ENCODE measurements around the gene MYRIP. TPM values are rescaled to one million over a fixed set of nuclear protein-coding genes. Genes with fewer than 3 reads are reported as not detected.
"Not testable (repeated sequence)": the region's sequence is repeated elsewhere in the genome, so short reads cannot be mapped to it uniquely, and the experiment has no call there.

MYRIP gene
- total RNA-seq, 1 donor from 2014 or later = 0.54 TPM

- Mint-ChIP-seq H3K4me3 (no peak overlapping the region), H3K36me3 (ENCODE audit: low read depth) (no peaks in the 10 kb centered on the region), H3K27me3 (ENCODE audit: low read depth) (peaks cover 64% of the 10 kb centered on the region), H3K27ac (ENCODE audit: unreplicated experiment) (no peak overlapping the region), H3K4me1 (no peaks in the 10 kb centered on the region), H3K9me3 (peaks cover 2% of the 10 kb centered on the region)
- TF ChIP-seq CTCF (conservative IDR thresholded peaks at IDR 0.05) = no peak
- DNase-seq (ENCODE audit: low read depth, low spot score) = no peak
These were observed 14.5 kb upstream of the MYRIP start for GRCh38 chr3:39794880-39795279.

- Mint-ChIP-seq H3K9me3 (peaks cover 2% of the 10 kb centered on the region), H3K27me3 (ENCODE audit: low read depth) (peaks cover 62% of the 10 kb centered on the region), H3K27ac (ENCODE audit: unreplicated experiment) (no peak overlapping the region), H3K4me1 (no peaks in the 10 kb centered on the region), H3K4me3 (no peak overlapping the region), H3K36me3 (ENCODE audit: low read depth) (no peaks in the 10 kb centered on the region)
- no peak for TF ChIP-seq CTCF (conservative IDR thresholded peaks at IDR 0.05)
- DNase-seq (ENCODE audit: low read depth, low spot score) = no peak
These were observed 8.2 kb upstream of the MYRIP start for GRCh38 chr3:39801216-39801615.

- not testable (repeated sequence) for H3K4me1 Mint-ChIP-seq; H3K9me3 Mint-ChIP-seq; DNase-seq (ENCODE audit: low read depth, low spot score); H3K4me3 Mint-ChIP-seq; H3K27ac Mint-ChIP-seq (ENCODE audit: unreplicated experiment); H3K36me3 Mint-ChIP-seq (ENCODE audit: low read depth)
- H3K27me3 Mint-ChIP-seq (ENCODE audit: low read depth) = peaks cover 68% of the 10 kb centered on the region
These were observed 6.9 kb upstream of the MYRIP start for GRCh38 chr3:39802486-39802885.

GRCh38 chr3:39803956-39804355 lies 5.5 kb upstream of the MYRIP start:
- no peak overlapping the region for H3K4me3 Mint-ChIP-seq
- DNase-seq (ENCODE audit: low read depth, low spot score) = no peak
- no peaks in the 10 kb centered on the region for H3K36me3 Mint-ChIP-seq (ENCODE audit: low read depth)
- no peak overlapping the region for H3K27ac Mint-ChIP-seq (ENCODE audit: unreplicated experiment)
- H3K9me3 Mint-ChIP-seq = peaks cover 2% of the 10 kb centered on the region
- H3K4me1 Mint-ChIP-seq = peaks cover 7% of the 10 kb centered on the region
- TF ChIP-seq CTCF (conservative IDR thresholded peaks at IDR 0.05) = no peak
- H3K27me3 Mint-ChIP-seq (ENCODE audit: low read depth) = peaks cover 71% of the 10 kb centered on the region

GRCh38 chr3:39804951-39805350 lies 4.5 kb upstream of the MYRIP start:
- no peak for DNase-seq (ENCODE audit: low read depth, low spot score)
- peaks cover 69% of the 10 kb centered on the region for H3K27me3 Mint-ChIP-seq (ENCODE audit: low read depth)
- no peak overlapping the region for H3K27ac Mint-ChIP-seq (ENCODE audit: unreplicated experiment)
- no peaks in the 10 kb centered on the region for H3K36me3 Mint-ChIP-seq (ENCODE audit: low read depth)
- peaks cover 9% of the 10 kb centered on the region for H3K4me1 Mint-ChIP-seq
- TF ChIP-seq CTCF (conservative IDR thresholded peaks at IDR 0.05) = no peak
- H3K4me3 Mint-ChIP-seq = no peak overlapping the region
- H3K9me3 Mint-ChIP-seq = no peaks in the 10 kb centered on the region

- peaks cover 16% of the 10 kb centered on the region for H3K4me1 Mint-ChIP-seq
- no peak overlapping the region for H3K4me3 Mint-ChIP-seq
These were observed 3.8 kb upstream of the MYRIP start for GRCh38 chr3:39805650-39806049.

More at GRCh38 chr3:39805650-39806049, 3.8 kb upstream of the MYRIP start:
- peaks cover 75% of the 10 kb centered on the region for H3K27me3 Mint-ChIP-seq (ENCODE audit: low read depth)
- no peak for DNase-seq (ENCODE audit: low read depth, low spot score)
- no peaks in the 10 kb centered on the region for H3K36me3 Mint-ChIP-seq (ENCODE audit: low read depth)
- no peak for TF ChIP-seq CTCF (conservative IDR thresholded peaks at IDR 0.05)
- no peak overlapping the region for H3K27ac Mint-ChIP-seq (ENCODE audit: unreplicated experiment)
- no peaks in the 10 kb centered on the region for H3K9me3 Mint-ChIP-seq
